Measurements from ENCODE around the gene NIPAL3.

The NIPAL3 gene

GRCh38 chr1:24472527-24473251 lies 57.1 kb downstream of the NIPAL3 start:
- Histone ChIP-seq H3K4me1 (ENCODE audit: control insufficient read depth in 1 of 2, insufficient read depth in 2 of 2, low read length in 2 of 2) (peaks cover 6 to 7% of the 10 kb centered on the region in 2 experiments), H4K91ac (ENCODE audit: low read depth, low read length) (no peak overlapping the region), H3K79me2 (ENCODE audit: control insufficient read depth, insufficient read depth, low read length, poor library complexity) (no peaks in the 10 kb centered on the region), H3K4me2 (ENCODE audit: low read length) (no peak overlapping the region), H3K14ac (ENCODE audit: low read length) (no peak overlapping the region), H3K4me3 (ENCODE audit: low read depth, low read length) (no peak overlapping the region), H2BK120ac (ENCODE audit: insufficient read depth, low read length, poor library complexity) (no peak overlapping the region), H4K12ac (ENCODE audit: low read depth, low read length) (no peak overlapping the region), H3K23ac (ENCODE audit: low read length) (no peak overlapping the region), H3K79me1 (ENCODE audit: low read length) (no peaks in the 10 kb centered on the region), H2AK5ac (ENCODE audit: low read length) (no peak overlapping the region), H3K27ac (ENCODE audit: low read depth, low read length) (no peak overlapping the region), H2AFZ (ENCODE audit: insufficient read depth, low read length, poor library complexity) (no peak overlapping the region), H2BK5ac (ENCODE audit: low read depth, low read length, poor library complexity) (no peak overlapping the region), H3K36me3 (ENCODE audit: control insufficient read depth in 1 of 2, insufficient read depth in 2 of 2, low read length in 2 of 2) (no peaks in the 10 kb centered on the region), H3K18ac (ENCODE audit: low read length) (no peak overlapping the region), H3K9ac (ENCODE audit: low read length) (no peak overlapping the region), H3K4ac (ENCODE audit: low read depth, low read length) (no peak overlapping the region), H3K9me3 (ENCODE audit: insufficient read depth, low read depth, low read length) (no peaks in the 10 kb centered on the region), H3K27me3 (ENCODE audit: insufficient read depth, low read length) (no peaks in the 10 kb centered on the region), H2BK12ac (ENCODE audit: low read length) (no peak overlapping the region), H4K8ac (ENCODE audit: low read depth, low read length) (no peak overlapping the region)
- peak; percentile 77 to 85 for DNase-seq
- WGBS (ENCODE audit: extremely low coverage, insufficient coverage, insufficient read length): no CpG with 5 or more reads among the region's 11 CpGs

- no peak overlapping the region for H3K23ac ChIP-seq (ENCODE audit: low read length)
- no peaks in the 10 kb centered on the region for H3K9me3 ChIP-seq (ENCODE audit: insufficient read depth, low read depth, low read length)
- no peak overlapping the region for H4K8ac ChIP-seq (ENCODE audit: low read depth, low read length)
- DNase-seq: no peak
- no peak overlapping the region for H3K27ac ChIP-seq (ENCODE audit: low read depth, low read length)
- no peak overlapping the region for H2BK5ac ChIP-seq (ENCODE audit: low read depth, low read length, poor library complexity)
- no peak overlapping the region for H2BK120ac ChIP-seq (ENCODE audit: insufficient read depth, low read length, poor library complexity)
- no peak overlapping the region for H3K9ac ChIP-seq (ENCODE audit: low read length)
- no peaks in the 10 kb centered on the region for H3K36me3 ChIP-seq (ENCODE audit: control insufficient read depth in 1 of 2, insufficient read depth in 2 of 2, low read length in 2 of 2)
- no peaks in the 10 kb centered on the region for H3K27me3 ChIP-seq (ENCODE audit: insufficient read depth, low read length)
- no peak overlapping the region for H3K4me2 ChIP-seq (ENCODE audit: low read length)
- H3K4ac ChIP-seq (ENCODE audit: low read depth, low read length): no peak overlapping the region
- no peak overlapping the region for H4K12ac ChIP-seq (ENCODE audit: low read depth, low read length)
- H3K79me2 ChIP-seq (ENCODE audit: control insufficient read depth, insufficient read depth, low read length, poor library complexity): no peaks in the 10 kb centered on the region
- H2AFZ ChIP-seq (ENCODE audit: insufficient read depth, low read length, poor library complexity): no peak overlapping the region
- no peak overlapping the region for H3K14ac ChIP-seq (ENCODE audit: low read length)
- no peaks in the 10 kb centered on the region for H3K79me1 ChIP-seq (ENCODE audit: low read length)
- H4K91ac ChIP-seq (ENCODE audit: low read depth, low read length): no peak overlapping the region
- no peak overlapping the region for H3K18ac ChIP-seq (ENCODE audit: low read length)
- no peak overlapping the region for H3K4me3 ChIP-seq (ENCODE audit: low read depth, low read length)
- no peak overlapping the region for H2AK5ac ChIP-seq (ENCODE audit: low read length)
- peaks cover 6 to 7% of the 10 kb centered on the region in 2 experiments for H3K4me1 ChIP-seq (ENCODE audit: control insufficient read depth in 1 of 2, insufficient read depth in 2 of 2, low read length in 2 of 2)
- H2BK12ac ChIP-seq (ENCODE audit: low read length): no peak overlapping the region
Observed at GRCh38 chr1:24474193-24474592, 58.6 kb downstream of the NIPAL3 start.

- no peaks in the 10 kb centered on the region for H3K79me2 ChIP-seq (ENCODE audit: control insufficient read depth, insufficient read depth, low read length, poor library complexity)
- H3K27me3 ChIP-seq (ENCODE audit: insufficient read depth, low read length): no peaks in the 10 kb centered on the region
- no peak overlapping the region for H3K14ac ChIP-seq (ENCODE audit: low read length)
- no peaks in the 10 kb centered on the region for H3K79me1 ChIP-seq (ENCODE audit: low read length)
- H2BK12ac ChIP-seq (ENCODE audit: low read length): no peak overlapping the region
- peaks cover 6 to 7% of the 10 kb centered on the region in 2 experiments for H3K4me1 ChIP-seq (ENCODE audit: control insufficient read depth in 1 of 2, insufficient read depth in 2 of 2, low read length in 2 of 2)
- no peak overlapping the region for H2AFZ ChIP-seq (ENCODE audit: insufficient read depth, low read length, poor library complexity)
- no peak for DNase-seq
- H3K9ac ChIP-seq (ENCODE audit: low read length): no peak overlapping the region
- H3K9me3 ChIP-seq (ENCODE audit: insufficient read depth, low read depth, low read length): no peaks in the 10 kb centered on the region
- H3K4me2 ChIP-seq (ENCODE audit: low read length): no peak overlapping the region
- H3K4me3 ChIP-seq (ENCODE audit: low read depth, low read length): no peak overlapping the region
- H4K12ac ChIP-seq (ENCODE audit: low read depth, low read length): no peak overlapping the region
- H3K4ac ChIP-seq (ENCODE audit: low read depth, low read length): no peak overlapping the region
- H3K36me3 ChIP-seq (ENCODE audit: control insufficient read depth in 1 of 2, insufficient read depth in 2 of 2, low read length in 2 of 2): no peaks in the 10 kb centered on the region
- H4K8ac ChIP-seq (ENCODE audit: low read depth, low read length): no peak overlapping the region
- no peak overlapping the region for H2BK5ac ChIP-seq (ENCODE audit: low read depth, low read length, poor library complexity)
- H4K91ac ChIP-seq (ENCODE audit: low read depth, low read length): no peak overlapping the region
- no peak overlapping the region for H3K18ac ChIP-seq (ENCODE audit: low read length)
- H3K23ac ChIP-seq (ENCODE audit: low read length): no peak overlapping the region
- WGBS (ENCODE audit: extremely low coverage, insufficient coverage, insufficient read length): no CpG with 5 or more reads among the region's 4 CpGs
- H2BK120ac ChIP-seq (ENCODE audit: insufficient read depth, low read length, poor library complexity): no peak overlapping the region
- no peak overlapping the region for H3K27ac ChIP-seq (ENCODE audit: low read depth, low read length)
- no peak overlapping the region for H2AK5ac ChIP-seq (ENCODE audit: low read length)
Observed at GRCh38 chr1:24475700-24476099, 60.1 kb downstream of the NIPAL3 start.

- Histone ChIP-seq H4K8ac (ENCODE audit: low read depth, low read length) (no peak overlapping the region), H2BK5ac (ENCODE audit: low read depth, low read length, poor library complexity) (no peak overlapping the region), H3K23ac (ENCODE audit: low read length) (no peak overlapping the region), H3K4me3 (ENCODE audit: low read depth, low read length) (no peak overlapping the region), H3K79me1 (ENCODE audit: low read length) (no peaks in the 10 kb centered on the region), H4K12ac (ENCODE audit: low read depth, low read length) (no peak overlapping the region), H3K27me3 (ENCODE audit: insufficient read depth, low read length) (no peaks in the 10 kb centered on the region), H3K4ac (ENCODE audit: low read depth, low read length) (no peak overlapping the region), H2BK120ac (ENCODE audit: insufficient read depth, low read length, poor library complexity) (no peak overlapping the region), H2BK12ac (ENCODE audit: low read length) (no peak overlapping the region), H3K9ac (ENCODE audit: low read length) (no peak overlapping the region), H2AFZ (ENCODE audit: insufficient read depth, low read length, poor library complexity) (no peak overlapping the region), H3K9me3 (ENCODE audit: insufficient read depth, low read depth, low read length) (no peaks in the 10 kb centered on the region), H2AK5ac (ENCODE audit: low read length) (no peak overlapping the region), H3K18ac (ENCODE audit: low read length) (no peak overlapping the region), H4K91ac (ENCODE audit: low read depth, low read length) (no peak overlapping the region), H3K4me1 (ENCODE audit: control insufficient read depth in 1 of 2, insufficient read depth in 2 of 2, low read length in 2 of 2) (peaks cover 6 to 7% of the 10 kb centered on the region in 2 experiments), H3K36me3 (ENCODE audit: control insufficient read depth in 1 of 2, insufficient read depth in 2 of 2, low read length in 2 of 2) (no peaks in the 10 kb centered on the region), H3K79me2 (ENCODE audit: control insufficient read depth, insufficient read depth, low read length, poor library complexity) (no peaks in the 10 kb centered on the region), H3K14ac (ENCODE audit: low read length) (no peak overlapping the region), H3K4me2 (ENCODE audit: low read length) (no peak overlapping the region), H3K27ac (ENCODE audit: low read depth, low read length) (no peak overlapping the region)
- no peak for DNase-seq
- WGBS (ENCODE audit: extremely low coverage, insufficient coverage, insufficient read length): no CpG with 5 or more reads among the region's 2 CpGs
Observed at GRCh38 chr1:24476571-24476970, 61.0 kb downstream of the NIPAL3 start.
